Measurements from ENCODE around the gene NKD2.

GRCh38 chr5:1013238-1013947 is 4.8 kb downstream of the NKD2 start:
- TF ChIP-seq CTCF (optimal IDR thresholded peaks at IDR 0.05 in 1 of 3, IDR thresholded peaks at IDR 0.05 in 1 of 3, conservative IDR thresholded peaks at IDR 0.05 in 1 of 3; ENCODE audit: extremely low read depth in 1 of 3, insufficient read depth in 2 of 3, low read length in 3 of 3) (no peak), EZH2 (IDR thresholded peaks at IDR 0.05; ENCODE audit: low read length) (no peak)
